PFSK-1 (cell line): ENCODE results near the gene OR4A15.

Experiments
- FOXP2 ChIP-seq: optimal IDR thresholded peaks from 2 replicates; pipeline ENCODE3; 2011; ENCODE audit warnings: borderline replicate concordance, control low read depth, inconsistent platforms; ENCODE audit not compliant: insufficient read depth; ENCODE audit errors: extremely low read length, extremely low read depth
- POLR2AphosphoS5 ChIP-seq: IDR thresholded peaks from 2 replicates; pipeline ENCODE4 v1.6.1; 2012; ENCODE audit warnings: low read depth, mild to moderate bottlenecking, control low read depth, low read length, moderate library complexity
- SIN3A ChIP-seq: IDR thresholded peaks from 2 replicates; pipeline ENCODE4 v1.6.1; 2012; ENCODE audit warnings: mild to moderate bottlenecking, low read length, moderate library complexity, borderline replicate concordance; ENCODE audit not compliant: insufficient read depth
- TAF1 ChIP-seq: IDR thresholded peaks from 2 replicates; pipeline ENCODE4 v1.6.1; 2012; ENCODE audit warnings: low read length, control low read depth, borderline replicate concordance; ENCODE audit not compliant: insufficient read depth
- TF ChIP-seq, protein P1 (sequence below), 2 experiments: IDR thresholded peaks; 2 replicates each; pipeline versions ENCODE4 v1.6.1 to v1.8.0; 2011 to 2012; ENCODE audit warnings: low read depth in 2 of 2, low read length in 2 of 2, control low read depth in 1 of 2, inconsistent platforms in 1 of 2, mild to moderate bottlenecking in 1 of 2, moderate library complexity in 1 of 2; ENCODE audit not compliant: insufficient read depth in 1 of 2

OR4A15 gene

GRCh38 chr11:55401011-55401410, 33.2 kb downstream of the OR4A15 start:
- no peak for TF ChIP-seq TAF1
- TF ChIP-seq SIN3A: no peak
- no peak for TF ChIP-seq FOXP2
- no peak for TF ChIP-seq POLR2AphosphoS5
- TF ChIP-seq, protein P1, sequence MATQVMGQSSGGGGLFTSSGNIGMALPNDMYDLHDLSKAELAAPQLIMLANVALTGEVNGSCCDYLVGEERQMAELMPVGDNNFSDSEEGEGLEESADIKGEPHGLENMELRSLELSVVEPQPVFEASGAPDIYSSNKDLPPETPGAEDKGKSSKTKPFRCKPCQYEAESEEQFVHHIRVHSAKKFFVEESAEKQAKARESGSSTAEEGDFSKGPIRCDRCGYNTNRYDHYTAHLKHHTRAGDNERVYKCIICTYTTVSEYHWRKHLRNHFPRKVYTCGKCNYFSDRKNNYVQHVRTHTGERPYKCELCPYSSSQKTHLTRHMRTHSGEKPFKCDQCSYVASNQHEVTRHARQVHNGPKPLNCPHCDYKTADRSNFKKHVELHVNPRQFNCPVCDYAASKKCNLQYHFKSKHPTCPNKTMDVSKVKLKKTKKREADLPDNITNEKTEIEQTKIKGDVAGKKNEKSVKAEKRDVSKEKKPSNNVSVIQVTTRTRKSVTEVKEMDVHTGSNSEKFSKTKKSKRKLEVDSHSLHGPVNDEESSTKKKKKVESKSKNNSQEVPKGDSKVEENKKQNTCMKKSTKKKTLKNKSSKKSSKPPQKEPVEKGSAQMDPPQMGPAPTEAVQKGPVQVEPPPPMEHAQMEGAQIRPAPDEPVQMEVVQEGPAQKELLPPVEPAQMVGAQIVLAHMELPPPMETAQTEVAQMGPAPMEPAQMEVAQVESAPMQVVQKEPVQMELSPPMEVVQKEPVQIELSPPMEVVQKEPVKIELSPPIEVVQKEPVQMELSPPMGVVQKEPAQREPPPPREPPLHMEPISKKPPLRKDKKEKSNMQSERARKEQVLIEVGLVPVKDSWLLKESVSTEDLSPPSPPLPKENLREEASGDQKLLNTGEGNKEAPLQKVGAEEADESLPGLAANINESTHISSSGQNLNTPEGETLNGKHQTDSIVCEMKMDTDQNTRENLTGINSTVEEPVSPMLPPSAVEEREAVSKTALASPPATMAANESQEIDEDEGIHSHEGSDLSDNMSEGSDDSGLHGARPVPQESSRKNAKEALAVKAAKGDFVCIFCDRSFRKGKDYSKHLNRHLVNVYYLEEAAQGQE (IDR thresholded peaks at IDR 0.05; ENCODE audit: insufficient read depth in 1 of 2, low read depth in 2 of 2, low read length in 2 of 2): no peak
